GM18499 (cell line): ENCODE data around the gene SCN2B.

Source experiments
- ATAC-seq: cut with Tn5 transposase; IDR thresholded peaks from one replicate; pipeline ENCODE4 v1.9.1; 2021; ENCODE audit warnings: moderate number of reproducible peaks; ENCODE audit not compliant: insufficient read depth, unreplicated experiment

SCN2B gene

DNA sequence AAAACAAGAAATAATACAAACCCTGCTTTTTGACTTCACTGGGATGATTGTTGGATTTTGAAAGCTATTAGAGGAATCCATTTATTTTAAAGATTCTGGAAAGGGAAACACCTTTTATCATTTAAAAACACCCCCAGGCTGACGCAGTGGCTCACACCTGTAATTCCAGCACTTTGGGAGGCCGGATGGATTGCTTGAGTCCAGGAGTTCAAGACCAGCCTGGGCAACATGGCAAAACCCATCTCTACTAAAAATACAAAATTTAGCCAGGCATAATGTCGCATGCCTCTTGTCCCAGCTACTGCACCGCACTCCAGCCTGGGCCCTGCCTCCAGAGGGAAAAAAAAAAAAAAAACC is 317 bp upstream of the SCN2B start:
- no peak for ATAC-seq

DNA sequence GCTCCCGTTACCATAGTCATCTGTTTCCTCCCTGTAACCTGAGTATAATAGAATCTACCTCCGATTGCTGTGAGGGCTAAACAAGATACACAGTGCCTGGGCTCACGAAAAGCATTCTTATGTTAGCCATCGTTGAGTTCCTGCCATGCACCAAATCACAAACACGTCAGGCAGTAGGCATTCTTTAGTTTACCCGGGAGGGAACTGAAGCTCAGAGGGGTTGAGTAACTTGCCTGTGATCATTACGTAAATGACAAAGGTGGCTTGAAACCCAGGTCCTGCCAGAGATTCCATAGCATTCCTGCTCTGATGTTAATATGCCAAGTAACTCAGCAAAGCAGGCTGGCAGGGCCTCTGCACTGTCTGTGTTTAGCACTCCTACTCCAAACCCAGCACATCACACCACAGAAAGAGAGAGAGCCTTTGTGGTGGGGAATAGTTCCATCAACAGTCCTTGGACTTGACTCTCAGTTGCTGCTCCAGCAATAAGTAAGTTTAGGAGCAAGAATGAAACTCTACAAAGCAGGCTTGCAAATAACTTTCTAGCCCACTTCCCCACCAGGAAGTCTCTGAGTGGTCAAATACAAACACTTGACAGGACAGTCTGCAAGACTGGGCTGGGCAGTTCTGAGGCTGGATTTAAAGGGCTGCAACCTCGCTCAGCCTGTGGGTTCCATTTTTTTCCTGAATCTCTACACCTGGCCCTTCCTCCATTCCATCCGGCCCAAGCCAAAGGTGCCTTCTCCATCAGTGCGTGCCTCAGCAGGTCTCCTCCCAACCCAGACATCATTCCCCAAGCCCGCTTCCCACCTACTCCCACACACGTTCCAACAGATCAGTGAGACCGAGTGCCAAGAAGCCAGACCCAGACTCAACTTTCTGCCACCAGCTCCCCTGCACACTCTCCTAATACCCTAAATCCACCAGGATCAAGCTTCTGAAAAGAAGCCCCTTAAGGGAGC is 1.1 kb downstream of the SCN2B start:
- no peak for ATAC-seq

- no peak for ATAC-seq
Observed at GRCh38 chr11:118174006-118174567, 2.4 kb downstream of the SCN2B start.

- ATAC-seq: no peak
Observed at GRCh38 chr11:118172356-118172755, 4.1 kb downstream of the SCN2B start.

- no peak for ATAC-seq
Observed at GRCh38 chr11:118171269-118172062, 5.0 kb downstream of the SCN2B start.

GRCh38 chr11:118170882-118171268 is 5.6 kb downstream of the SCN2B start:
- ATAC-seq: no peak

GRCh38 chr11:118170231-118170630 is 6.2 kb downstream of the SCN2B start:
- no peak for ATAC-seq

DNA sequence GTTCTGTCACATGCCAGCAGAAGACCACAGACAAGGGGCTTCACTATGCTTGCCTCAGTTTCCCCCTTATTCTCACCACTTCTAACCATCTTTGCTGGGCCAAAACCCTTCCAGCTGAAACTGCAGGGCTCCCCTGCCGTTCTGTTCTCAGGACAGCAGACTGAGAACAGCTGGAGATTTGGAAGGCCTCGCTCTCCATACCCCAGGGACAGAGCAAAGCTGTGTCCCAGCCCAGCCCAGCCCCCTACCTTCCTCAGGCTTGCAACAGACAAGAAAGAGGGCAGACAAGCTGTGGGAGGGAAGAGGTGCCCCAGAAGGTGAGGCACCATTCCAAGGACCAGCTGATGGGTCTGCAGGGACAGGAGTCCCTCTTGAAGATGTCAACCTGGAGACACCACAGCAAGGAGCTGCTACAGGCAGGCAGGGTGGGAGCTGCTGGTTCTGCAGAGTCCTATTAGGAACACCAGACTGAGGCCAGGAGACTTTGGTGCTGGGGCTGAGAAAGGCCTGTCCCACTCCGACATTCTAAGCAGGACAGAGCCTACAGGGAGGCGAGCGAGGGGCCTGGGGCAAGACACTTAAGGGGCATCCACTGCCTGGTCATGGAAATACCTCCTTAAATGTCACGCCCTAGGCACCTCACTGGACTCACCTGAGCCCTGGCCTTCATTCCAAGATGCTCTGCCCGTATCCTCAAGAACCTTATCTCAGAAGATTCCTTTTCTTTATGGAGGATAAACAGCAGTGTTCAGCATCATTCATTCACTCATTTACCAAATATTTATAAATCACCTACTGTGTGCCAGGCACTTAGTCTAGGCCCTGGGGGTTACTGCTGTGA is 6.9 kb downstream of the SCN2B start:
- no peak for ATAC-seq

GRCh38 chr11:118168751-118169150 is 7.7 kb downstream of the SCN2B start:
- ATAC-seq: no peak

DNA sequence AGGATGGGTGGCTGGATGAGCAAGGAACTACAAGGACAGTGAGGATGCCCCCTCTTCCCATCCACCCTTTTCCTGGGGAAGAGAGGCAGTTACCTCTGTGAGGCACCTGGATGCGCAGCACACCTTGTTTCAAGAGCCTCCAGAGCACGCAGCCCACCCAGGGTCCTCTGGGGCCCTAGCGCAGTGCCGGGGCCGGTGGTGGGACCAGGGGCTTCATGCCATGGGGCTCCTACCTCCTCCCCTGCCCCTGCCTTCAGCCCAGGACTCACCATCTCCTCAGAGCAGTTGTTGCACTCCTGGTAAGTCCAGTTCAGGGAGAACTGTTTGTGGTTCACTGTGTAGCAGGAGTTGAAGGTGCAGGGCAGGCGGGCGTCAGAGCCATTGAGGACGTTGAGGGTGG is 8.1 kb downstream of the SCN2B start:
- ATAC-seq: no peak

DNA sequence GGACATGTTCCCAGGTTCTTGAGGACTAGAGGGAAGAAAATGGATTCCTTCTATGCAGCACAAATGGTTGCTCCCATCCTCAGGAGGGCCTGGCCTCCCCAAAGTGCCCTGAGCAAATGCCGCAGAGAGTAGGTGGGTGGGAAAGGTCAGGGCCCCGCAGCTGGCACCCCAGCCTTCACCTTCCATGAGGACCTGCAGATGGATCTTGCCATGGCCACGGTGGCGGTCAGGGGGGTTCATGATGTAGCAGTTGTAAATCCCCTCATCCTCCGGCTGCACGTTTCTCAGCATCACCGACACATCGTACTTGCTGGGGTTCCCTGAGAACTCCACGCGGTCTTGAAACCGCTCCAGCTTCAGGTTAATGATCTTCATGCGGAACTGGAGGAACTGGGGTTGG is 8.5 kb downstream of the SCN2B start:
- ATAC-seq: no peak

GRCh38 chr11:118167253-118167652 is 9.2 kb downstream of the SCN2B start:
- no peak for ATAC-seq

DNA sequence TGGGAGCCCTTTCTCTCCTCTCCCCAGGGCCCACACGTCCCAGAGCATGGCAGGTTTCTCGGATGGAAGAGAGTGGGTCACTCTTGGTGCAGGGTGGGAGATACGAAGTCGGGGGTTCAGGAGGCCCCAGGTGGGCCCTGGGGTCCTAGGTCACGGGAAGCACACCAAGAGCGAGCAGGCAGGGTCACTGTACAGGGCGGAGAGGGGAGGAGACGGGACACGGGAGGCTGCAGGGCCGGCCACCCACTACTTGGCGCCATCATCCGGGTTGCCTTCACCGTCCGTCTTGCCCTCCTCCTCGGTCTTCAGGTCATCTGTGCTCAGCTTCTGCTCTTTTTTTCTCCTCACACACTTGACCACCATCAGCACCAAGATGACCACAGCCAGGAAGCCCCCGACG is 9.8 kb downstream of the SCN2B start:
- no peak for ATAC-seq

- ATAC-seq: no peak
Observed at GRCh38 chr11:118164885-118165284, 11.6 kb downstream of the SCN2B start.

- no peak for ATAC-seq
Observed at GRCh38 chr11:118163494-118163893, 12.9 kb downstream of the SCN2B start.

DNA sequence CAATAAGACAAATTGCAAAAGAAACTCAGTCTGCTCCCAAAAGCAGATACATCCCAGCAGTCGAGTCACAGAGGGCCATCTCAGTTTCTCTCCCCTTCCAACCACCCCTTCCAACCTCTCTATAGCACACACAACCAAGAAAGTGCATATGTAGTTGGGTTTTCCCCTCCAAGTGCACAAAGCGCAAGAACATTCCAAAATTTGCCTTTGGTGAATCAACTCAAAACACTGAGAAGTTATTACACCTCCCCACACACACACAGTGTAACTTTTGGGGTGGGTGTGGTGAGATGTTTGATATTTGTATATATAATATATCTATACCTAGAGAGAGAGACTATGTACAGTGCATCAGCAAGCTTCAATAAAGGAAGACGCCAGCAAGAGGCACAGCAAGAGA is 13.6 kb downstream of the SCN2B start:
- ATAC-seq: no peak

- no peak for ATAC-seq
Observed at GRCh38 chr11:118161786-118162185, 14.7 kb downstream of the SCN2B start.

- no peak for ATAC-seq
Observed at GRCh38 chr11:118157186-118157895, 19.1 kb downstream of the SCN2B start.

DNA sequence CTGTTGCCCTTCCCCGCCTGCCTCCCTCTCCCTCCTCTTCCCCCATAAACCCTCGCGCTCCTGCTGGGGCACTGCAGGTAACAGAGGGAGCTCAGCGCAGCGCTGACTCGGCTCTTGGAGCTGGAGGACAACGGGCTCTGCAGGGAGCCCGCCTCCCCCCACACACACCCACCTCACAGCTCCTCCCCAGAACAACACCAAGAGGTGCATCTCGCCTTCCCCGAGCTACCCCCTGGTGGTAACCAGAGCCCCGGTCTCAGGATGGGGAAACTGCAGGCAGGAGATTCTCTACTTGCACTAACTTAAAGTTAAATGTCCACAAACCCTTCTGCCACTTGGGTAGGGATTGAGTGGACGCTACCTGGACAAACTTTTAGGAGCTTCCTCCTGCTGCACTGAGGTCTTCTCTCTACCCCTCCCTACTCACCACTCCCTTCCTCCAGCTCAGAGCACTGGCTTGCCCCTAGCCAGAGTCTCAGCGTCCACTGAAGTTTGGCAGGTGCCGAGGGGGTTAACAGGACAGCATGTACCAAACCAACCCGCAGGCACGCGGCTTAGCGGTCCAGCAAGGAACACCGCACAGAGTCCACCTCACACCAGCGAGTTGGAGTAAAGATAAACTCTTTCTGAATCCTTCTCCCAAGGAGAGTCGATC is 19.8 kb downstream of the SCN2B start:
- no peak for ATAC-seq
